WI38 (cell line): ENCODE results near the gene EHMT2.

Experiments used
- H3K4me3 ChIP-seq: 2 replicates; pipeline ENCODE4 v1.5.1; 2011; ENCODE audit warnings: low read depth, mild to moderate bottlenecking, control low read depth, low read length
- TF ChIP-seq, protein P1 (sequence below): IDR thresholded peaks from 2 replicates; pipeline ENCODE4 v1.5.1; 2012; ENCODE audit warnings: low read depth, mild to moderate bottlenecking, control low read depth, low read length

The EHMT2 gene

DNA sequence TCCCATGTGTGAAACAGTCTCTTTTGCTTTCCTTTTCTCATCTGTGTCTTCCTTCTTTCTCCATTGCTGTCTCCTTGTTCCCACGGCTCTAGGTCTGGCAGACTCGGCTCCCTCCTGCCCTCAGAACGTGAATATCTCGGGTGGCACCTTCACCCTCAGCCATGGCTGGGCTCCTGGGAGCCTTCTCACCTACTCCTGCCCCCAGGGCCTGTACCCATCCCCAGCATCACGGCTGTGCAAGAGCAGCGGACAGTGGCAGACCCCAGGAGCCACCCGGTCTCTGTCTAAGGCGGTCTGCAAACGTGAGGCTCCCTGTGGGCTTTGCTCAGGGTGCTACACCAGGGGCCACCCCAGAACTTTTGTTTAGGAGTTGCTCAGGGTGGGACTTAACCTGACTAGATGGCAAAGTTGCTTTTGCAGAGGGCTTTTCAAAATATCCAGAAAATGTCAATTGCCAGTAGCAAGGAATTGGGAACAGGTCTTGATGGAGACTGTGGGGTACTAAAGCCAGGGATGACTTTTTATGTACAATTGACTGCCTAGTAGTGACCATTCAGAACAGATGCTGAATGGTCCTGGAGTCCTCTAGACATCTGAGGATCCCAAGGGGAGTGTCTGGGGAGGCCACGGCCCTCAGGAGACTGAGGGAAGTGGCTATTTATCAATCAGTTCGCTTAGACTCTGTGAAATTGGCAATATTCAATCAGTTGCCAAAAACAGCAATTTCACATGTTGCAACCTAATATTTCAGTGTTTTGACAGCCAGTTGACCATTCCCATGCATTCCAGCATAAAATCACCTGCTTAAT is 30.6 kb upstream of the EHMT2 start:
- H3K4me3 ChIP-seq: no peak overlapping the region
- TF ChIP-seq, protein P1, sequence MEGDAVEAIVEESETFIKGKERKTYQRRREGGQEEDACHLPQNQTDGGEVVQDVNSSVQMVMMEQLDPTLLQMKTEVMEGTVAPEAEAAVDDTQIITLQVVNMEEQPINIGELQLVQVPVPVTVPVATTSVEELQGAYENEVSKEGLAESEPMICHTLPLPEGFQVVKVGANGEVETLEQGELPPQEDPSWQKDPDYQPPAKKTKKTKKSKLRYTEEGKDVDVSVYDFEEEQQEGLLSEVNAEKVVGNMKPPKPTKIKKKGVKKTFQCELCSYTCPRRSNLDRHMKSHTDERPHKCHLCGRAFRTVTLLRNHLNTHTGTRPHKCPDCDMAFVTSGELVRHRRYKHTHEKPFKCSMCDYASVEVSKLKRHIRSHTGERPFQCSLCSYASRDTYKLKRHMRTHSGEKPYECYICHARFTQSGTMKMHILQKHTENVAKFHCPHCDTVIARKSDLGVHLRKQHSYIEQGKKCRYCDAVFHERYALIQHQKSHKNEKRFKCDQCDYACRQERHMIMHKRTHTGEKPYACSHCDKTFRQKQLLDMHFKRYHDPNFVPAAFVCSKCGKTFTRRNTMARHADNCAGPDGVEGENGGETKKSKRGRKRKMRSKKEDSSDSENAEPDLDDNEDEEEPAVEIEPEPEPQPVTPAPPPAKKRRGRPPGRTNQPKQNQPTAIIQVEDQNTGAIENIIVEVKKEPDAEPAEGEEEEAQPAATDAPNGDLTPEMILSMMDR: no peak

DNA sequence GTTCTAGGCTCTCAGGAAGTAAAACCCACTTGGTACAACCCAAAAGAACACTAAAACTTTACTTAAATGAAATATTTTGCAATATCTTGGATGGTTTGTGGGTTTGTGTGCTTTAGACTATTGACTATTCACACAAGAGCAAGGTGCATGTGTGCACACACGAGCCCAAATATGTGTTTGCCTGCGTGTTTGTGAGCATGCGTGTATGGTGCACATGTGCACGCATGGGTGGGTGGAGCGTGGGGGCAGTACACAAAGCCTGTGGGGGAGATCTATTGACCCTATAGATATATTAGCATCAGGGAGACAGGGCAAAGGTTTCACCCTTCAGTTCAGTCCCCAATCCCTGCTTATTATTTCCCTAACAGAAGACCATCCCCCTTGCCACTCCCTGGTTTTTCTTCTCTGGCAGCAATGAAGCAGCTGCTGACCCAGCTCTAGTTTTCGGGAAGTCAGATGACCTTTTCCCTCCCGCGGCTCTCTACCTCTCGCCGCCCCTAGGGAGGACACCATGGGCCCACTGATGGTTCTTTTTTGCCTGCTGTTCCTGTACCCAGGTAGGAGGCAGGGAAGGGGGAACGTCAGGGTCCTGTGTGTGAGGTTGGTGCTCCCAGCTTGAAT is 29.9 kb upstream of the EHMT2 start, which contains the start of gene C2:
Gene C2 (plus strand): TSS at position 476 of the 621 bp plus-strand sequence. CDS start 36 bp downstream, at position 512.
- TF ChIP-seq, protein P1: no peak
- H3K4me3 ChIP-seq: no peak within 1 kb of the TSS

DNA sequence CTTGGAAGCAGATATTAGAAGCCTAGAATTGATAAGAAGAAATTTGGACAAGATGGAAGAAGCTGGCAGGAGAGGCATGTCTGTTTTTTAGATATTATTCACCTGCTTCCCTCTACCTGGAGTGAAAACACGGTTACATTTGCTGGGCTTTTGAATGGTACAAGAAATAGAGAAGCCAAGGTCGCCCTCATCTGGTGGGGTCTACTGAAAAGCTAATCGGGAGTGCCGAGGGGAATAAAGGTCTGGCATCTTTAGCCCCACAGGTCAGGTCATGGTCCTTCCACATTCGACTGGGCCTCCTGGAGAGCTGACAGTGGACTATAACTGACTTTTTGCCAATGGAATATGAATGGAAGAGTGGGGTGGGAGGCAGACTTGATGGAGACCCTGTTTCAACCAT is 25.4 kb upstream of the EHMT2 start:
- TF ChIP-seq, protein P1: no peak
- no peak overlapping the region for H3K4me3 ChIP-seq

DNA sequence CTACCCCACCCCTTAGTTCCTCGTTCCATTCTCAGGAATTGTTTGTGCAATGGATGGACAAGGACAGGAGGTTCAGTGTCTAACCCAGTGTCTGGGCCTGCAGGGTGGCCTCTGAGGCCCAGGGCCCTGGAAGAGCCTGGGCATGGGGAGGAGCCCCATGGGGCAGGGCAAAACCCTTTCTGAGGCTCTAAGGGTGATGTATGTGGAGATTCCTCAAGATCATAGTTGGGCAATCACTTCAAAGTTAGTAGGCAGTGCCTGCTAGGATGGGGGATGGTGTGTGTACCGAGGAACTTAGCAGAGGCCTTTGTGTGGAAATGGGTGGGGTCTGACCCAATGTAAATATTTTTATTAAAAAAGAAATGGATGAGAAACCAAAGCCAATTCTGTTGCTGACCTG is 23.3 kb upstream of the EHMT2 start:
- no peak overlapping the region for H3K4me3 ChIP-seq
- TF ChIP-seq, protein P1: no peak

DNA sequence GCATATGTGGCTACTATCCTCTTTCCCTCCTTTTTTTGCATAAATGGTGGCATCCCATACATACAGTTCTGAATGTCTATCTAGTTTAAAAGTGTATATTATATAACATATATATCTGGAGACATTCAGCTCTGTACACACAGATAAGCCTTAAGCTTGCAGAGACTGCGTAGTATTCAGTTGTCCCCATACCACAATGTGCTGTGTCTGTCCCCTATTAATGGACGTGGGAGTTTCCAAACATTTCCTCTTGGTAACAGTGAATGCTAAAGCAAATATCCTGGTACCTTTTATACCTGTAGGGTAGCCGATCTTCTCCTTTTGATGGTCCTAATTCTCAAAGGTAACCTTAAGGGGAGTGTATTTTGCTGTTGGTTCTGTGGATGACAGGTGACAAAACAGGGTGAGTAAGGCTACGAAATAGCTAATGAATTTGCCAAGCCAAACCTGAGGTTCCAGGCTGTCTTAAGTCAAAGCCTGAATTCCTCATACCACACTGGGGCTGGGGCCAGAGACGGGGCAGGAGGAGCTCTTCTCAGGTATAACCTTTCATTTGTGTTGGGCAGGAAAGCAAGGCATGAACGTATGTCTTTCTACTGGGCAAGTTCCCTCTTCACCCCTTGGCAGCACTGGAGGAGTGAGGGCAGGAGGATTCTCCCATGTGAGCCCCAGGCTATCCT is 22.3 kb upstream of the EHMT2 start:
- TF ChIP-seq, protein P1: no peak
- no peak overlapping the region for H3K4me3 ChIP-seq

DNA sequence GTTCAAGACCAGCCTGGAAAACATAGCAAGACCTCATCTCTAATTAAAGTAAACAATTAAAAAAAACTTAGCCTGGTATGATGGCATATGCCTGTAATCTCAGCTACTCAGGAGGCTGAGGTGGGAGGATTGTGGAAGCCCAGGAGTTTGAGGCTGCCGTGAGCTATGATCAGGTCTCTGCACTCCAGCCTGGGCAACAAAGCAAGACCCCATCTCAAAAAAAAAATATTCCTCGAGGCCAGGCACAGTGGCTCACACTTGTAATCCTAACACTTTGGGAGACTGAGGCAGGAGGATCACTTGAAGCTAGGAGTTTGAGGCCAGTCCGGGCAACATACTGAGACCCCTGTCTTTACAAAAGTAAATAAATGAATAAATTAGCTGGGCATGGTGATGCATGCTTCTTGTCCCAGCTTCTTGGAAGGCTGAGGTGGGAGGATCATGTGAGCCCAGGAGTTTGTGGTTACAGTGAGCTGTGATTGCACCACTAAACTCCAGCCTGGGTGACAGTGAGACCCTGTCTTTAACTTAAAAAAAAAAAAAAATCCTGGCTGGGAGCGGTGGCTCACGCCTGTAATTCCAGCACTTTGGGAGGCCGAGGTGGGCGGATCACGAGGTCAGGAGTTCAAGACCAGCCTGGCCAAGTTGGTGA is 20.7 kb upstream of the EHMT2 start:
- TF ChIP-seq, protein P1: no peak
- no peak overlapping the region for H3K4me3 ChIP-seq
